GM12892 (cell line): ENCODE data around the gene ASTN2.

Experiments used
- POLR2AphosphoS5 ChIP-seq: IDR thresholded peaks from 2 replicates; pipeline ENCODE4 v1.6.1; 2011; ENCODE audit warnings: low read depth, low read length, control low read depth
- TAF1 ChIP-seq: IDR thresholded peaks from 2 replicates; pipeline ENCODE4 v1.6.1; 2011; ENCODE audit warnings: low read depth, mild to moderate bottlenecking, control low read depth, low read length, borderline replicate concordance

DNA sequence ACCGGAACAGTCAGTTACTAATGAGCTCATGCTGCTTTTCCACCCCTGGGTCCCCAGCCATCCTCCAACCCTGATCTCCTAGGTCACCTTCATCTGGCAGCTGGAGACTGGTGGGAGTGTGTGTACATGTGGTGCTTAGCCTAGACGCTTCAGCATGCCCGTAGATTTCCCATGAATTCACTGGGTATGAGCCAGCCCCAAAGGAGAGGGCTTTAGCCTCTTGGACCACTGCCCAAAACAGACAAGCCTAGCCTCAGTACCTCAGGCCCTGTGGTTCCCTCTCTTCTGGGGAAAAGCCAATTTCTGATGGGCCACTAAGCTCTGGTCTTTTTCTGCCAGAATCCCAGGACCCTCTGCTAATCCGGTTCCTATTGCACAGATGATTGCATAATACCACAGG lies 48.0 kb upstream of the ASTN2 start:
- TF ChIP-seq POLR2AphosphoS5 (no peak), TAF1 (no peak)
